Measurements from ENCODE around the gene TBCB.

TBCB gene

DNA sequence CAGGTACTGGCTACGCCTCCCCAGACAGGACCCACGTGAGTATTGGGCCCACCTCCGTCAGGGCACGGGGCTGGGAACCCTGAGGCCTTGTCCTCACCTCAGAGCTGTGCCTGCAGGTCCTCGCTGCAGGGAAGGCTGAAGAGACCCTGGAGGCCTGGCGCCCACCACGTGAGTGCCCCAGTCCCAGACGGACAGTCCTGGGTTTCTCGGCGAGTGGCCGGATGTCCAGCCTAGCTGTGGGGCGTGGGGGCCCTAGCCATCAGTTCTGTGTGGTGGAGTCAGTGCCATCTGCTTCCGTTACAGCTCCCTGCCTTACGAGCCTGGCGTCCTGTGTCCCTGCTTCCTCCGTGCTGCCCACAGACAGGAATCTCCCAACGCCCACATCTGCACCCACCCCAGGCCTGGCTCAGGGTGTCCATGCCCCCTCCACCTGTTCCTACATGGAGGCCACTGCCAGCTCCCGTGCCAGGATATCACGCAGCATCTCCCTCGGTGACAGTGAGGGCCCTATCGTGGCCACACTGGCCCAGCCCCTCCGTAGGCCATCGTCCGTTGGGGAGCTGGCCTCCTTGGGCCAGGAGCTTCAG lies 12.1 kb upstream of the TBCB start:
- Histone ChIP-seq H3K36me3 (ENCODE audit: control insufficient read depth, insufficient read depth, low read length) (peaks cover 61% of the 10 kb centered on the region), H3K27ac (ENCODE audit: low read depth, low read length, severe bottlenecking) (no peak overlapping the region), H3K4me3 (ENCODE audit: extremely low read depth, insufficient read depth, low read length, poor library complexity, severe bottlenecking) (no peak overlapping the region), H3K9me3 (ENCODE audit: control insufficient read depth, low read length) (no peaks in the 10 kb centered on the region), H3K4me1 (ENCODE audit: control insufficient read depth, insufficient read depth, low read length, poor library complexity, severe bottlenecking) (no peaks in the 10 kb centered on the region)
- WGBS, 2 experiments (ENCODE audit: insufficient coverage in 2 of 2), result 94 to 97% methylated on average over 23 to 24 of the region's 24 CpGs

DNA sequence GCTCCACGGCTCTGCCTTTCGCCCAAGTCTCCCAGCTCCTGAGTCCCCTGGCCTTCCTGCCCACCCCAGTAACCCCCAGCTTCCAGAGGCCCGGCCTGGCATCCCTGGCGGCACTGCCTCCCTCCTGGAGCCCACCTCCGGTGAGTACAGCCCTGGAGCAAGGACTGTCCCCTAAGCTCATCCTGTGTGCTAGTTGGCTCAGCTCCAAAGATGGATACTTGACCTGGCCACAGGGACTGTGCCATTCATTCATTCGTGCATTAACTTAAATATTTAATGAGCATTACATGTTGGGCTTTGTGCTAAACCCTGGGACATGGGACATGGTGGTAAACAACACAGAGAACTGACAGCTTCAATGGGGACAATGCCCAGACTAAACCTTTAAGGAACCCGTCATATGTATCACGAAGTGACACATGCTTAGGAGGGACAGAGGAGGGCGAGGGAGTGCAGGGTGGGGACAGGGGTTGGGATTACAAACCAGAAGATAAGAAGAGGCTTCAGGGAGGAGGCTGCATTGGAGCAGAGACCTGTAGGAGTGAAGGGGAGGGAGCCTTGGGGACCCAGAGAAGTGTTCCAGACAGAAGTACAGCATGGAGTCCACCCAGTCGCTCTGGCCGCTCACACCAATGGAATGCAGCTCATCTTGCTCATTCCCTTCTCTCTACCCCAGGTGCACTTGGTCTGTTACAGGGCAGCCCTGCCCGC lies 11.3 kb upstream of the TBCB start:
- H3K4me1 ChIP-seq (ENCODE audit: control insufficient read depth, insufficient read depth, low read length, poor library complexity, severe bottlenecking), result no peaks in the 10 kb centered on the region
- no peak overlapping the region for H3K4me3 ChIP-seq (ENCODE audit: extremely low read depth, insufficient read depth, low read length, poor library complexity, severe bottlenecking)
- H3K27ac ChIP-seq (ENCODE audit: low read depth, low read length, severe bottlenecking), result no peak overlapping the region
- H3K36me3 ChIP-seq (ENCODE audit: control insufficient read depth, insufficient read depth, low read length), result peaks cover 60% of the 10 kb centered on the region
- H3K9me3 ChIP-seq (ENCODE audit: control insufficient read depth, low read length), result no peaks in the 10 kb centered on the region
- 96 to 97% methylated on average over 9 to 11 of the region's 12 CpGs for WGBS, 2 experiments (ENCODE audit: insufficient coverage in 2 of 2)

GRCh38 chr19:36106441-36106840 lies 8.8 kb upstream of the TBCB start:
- WGBS, 2 experiments (ENCODE audit: insufficient coverage in 2 of 2), result 92 to 93% methylated on average over 6 of the region's 6 CpGs
- Histone ChIP-seq H3K4me3 (ENCODE audit: extremely low read depth, insufficient read depth, low read length, poor library complexity, severe bottlenecking) (no peak overlapping the region), H3K36me3 (ENCODE audit: control insufficient read depth, insufficient read depth, low read length) (peaks cover 43% of the 10 kb centered on the region), H3K27ac (ENCODE audit: low read depth, low read length, severe bottlenecking) (no peak overlapping the region), H3K4me1 (ENCODE audit: control insufficient read depth, insufficient read depth, low read length, poor library complexity, severe bottlenecking) (no peaks in the 10 kb centered on the region), H3K9me3 (ENCODE audit: control insufficient read depth, low read length) (no peaks in the 10 kb centered on the region)

GRCh38 chr19:36106991-36107390 lies 8.3 kb upstream of the TBCB start:
- Histone ChIP-seq H3K9me3 (ENCODE audit: control insufficient read depth, low read length) (no peaks in the 10 kb centered on the region), H3K36me3 (ENCODE audit: control insufficient read depth, insufficient read depth, low read length) (peaks cover 46% of the 10 kb centered on the region), H3K4me3 (ENCODE audit: extremely low read depth, insufficient read depth, low read length, poor library complexity, severe bottlenecking) (no peak overlapping the region), H3K27ac (ENCODE audit: low read depth, low read length, severe bottlenecking) (no peak overlapping the region), H3K4me1 (ENCODE audit: control insufficient read depth, insufficient read depth, low read length, poor library complexity, severe bottlenecking) (no peaks in the 10 kb centered on the region)
- WGBS, 2 experiments (ENCODE audit: insufficient coverage in 2 of 2), result 93 to 98% methylated on average over 5 of the region's 5 CpGs

- no peak overlapping the region for H3K27ac ChIP-seq (ENCODE audit: low read depth, low read length, severe bottlenecking)
- H3K4me3 ChIP-seq (ENCODE audit: extremely low read depth, insufficient read depth, low read length, poor library complexity, severe bottlenecking), result no peak overlapping the region
- WGBS, 2 experiments (ENCODE audit: insufficient coverage in 2 of 2), result 95 to 100% methylated on average over 1 to 2 of the region's 3 CpGs
- H3K9me3 ChIP-seq (ENCODE audit: control insufficient read depth, low read length), result no peaks in the 10 kb centered on the region
- H3K4me1 ChIP-seq (ENCODE audit: control insufficient read depth, insufficient read depth, low read length, poor library complexity, severe bottlenecking), result no peaks in the 10 kb centered on the region
- H3K36me3 ChIP-seq (ENCODE audit: control insufficient read depth, insufficient read depth, low read length), result peaks cover 45% of the 10 kb centered on the region
Observed at GRCh38 chr19:36108684-36109083, 6.6 kb upstream of the TBCB start.

DNA sequence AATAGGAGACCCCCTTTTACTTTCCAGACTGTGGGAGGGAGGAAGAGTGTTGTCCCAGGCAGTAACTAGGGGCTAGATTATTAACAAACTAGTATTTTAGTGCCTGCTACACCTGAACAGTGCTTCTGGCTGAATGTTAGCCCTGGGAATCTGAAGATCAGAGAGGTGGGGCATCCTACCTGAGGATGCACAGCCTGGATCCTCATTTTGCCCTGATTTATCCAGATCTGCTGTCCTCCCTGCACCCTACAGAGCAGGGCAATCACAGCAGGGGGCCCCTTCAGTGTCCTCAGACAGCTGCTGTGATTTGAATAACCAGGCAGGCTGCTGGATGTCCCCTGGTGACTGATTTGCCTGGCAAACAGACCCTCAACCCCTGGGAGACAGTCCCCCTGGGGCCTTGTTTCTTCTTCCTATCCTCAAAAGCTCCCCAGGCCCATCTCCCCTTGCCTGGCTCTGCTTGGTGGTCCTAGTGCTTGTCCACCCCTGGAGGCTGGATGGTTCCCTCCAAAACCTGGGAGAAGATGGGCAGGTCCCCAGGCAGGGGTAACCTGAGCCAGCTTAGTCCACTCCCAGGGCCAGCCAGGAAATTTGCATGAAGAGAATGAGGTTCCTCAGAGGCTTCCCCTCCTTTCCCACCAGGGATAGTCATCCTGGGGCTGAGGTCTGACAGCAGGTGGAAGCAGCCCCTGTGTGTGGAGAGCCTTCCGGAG lies 4.6 kb upstream of the TBCB start, which contains the start of gene OVOL3:
OVOL3 (plus strand) TSS at position 657 of the 713 bp plus-strand sequence. CDS start 60 bp downstream, outside the sequence.
- Histone ChIP-seq H3K36me3 (ENCODE audit: control insufficient read depth, insufficient read depth, low read length) (peaks cover 35% of the 10 kb centered on the region), H3K4me3 (ENCODE audit: extremely low read depth, insufficient read depth, low read length, poor library complexity, severe bottlenecking) (no peak within 1 kb of the TSS), H3K9me3 (ENCODE audit: control insufficient read depth, low read length) (no peaks in the 10 kb centered on the region), H3K4me1 (ENCODE audit: control insufficient read depth, insufficient read depth, low read length, poor library complexity, severe bottlenecking) (no peaks in the 10 kb centered on the region), H3K27ac (ENCODE audit: low read depth, low read length, severe bottlenecking) (no peak within 1 kb of the TSS)
- 55% methylated on average over 1 of the region's 1 CpG; no CpG with 5 or more reads in 1 of the 2 experiments for WGBS, 2 experiments (ENCODE audit: insufficient coverage in 2 of 2)

- H3K27ac ChIP-seq (ENCODE audit: low read depth, low read length, severe bottlenecking), result no peak overlapping the region
- 72 to 77% methylated on average over 9 to 10 of the region's 13 CpGs for WGBS, 2 experiments (ENCODE audit: insufficient coverage in 2 of 2)
- H3K4me1 ChIP-seq (ENCODE audit: control insufficient read depth, insufficient read depth, low read length, poor library complexity, severe bottlenecking), result peaks cover 2% of the 10 kb centered on the region
- no peaks in the 10 kb centered on the region for H3K9me3 ChIP-seq (ENCODE audit: control insufficient read depth, low read length)
- no peak overlapping the region for H3K4me3 ChIP-seq (ENCODE audit: extremely low read depth, insufficient read depth, low read length, poor library complexity, severe bottlenecking)
- H3K36me3 ChIP-seq (ENCODE audit: control insufficient read depth, insufficient read depth, low read length), result peaks cover 32% of the 10 kb centered on the region
Observed at GRCh38 chr19:36111200-36111539, 4.1 kb upstream of the TBCB start.

DNA sequence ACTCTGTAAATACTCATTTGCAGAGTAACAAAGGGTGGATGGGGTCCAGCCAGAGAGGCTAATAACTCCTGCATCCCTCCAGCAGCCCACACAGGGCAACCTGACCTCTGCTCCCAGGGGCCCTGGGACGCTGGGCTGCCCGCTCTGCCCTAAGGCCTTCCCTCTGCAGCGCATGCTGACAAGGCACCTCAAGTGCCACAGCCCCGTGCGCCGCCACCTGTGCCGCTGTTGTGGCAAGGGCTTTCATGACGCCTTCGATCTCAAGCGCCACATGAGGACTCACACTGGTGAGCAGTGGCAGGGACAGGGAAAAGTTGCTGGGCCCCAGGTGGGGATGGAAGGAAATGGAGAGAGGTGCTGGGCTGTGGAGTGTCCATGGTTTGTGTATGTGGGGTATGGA lies 2.6 kb upstream of the TBCB start:
- no peak overlapping the region for H3K27ac ChIP-seq (ENCODE audit: low read depth, low read length, severe bottlenecking)
- WGBS, 2 experiments (ENCODE audit: insufficient coverage in 2 of 2), result 96 to 99% methylated on average over 8 to 9 of the region's 10 CpGs
- peaks cover 39% of the 10 kb centered on the region for H3K36me3 ChIP-seq (ENCODE audit: control insufficient read depth, insufficient read depth, low read length)
- no peaks in the 10 kb centered on the region for H3K9me3 ChIP-seq (ENCODE audit: control insufficient read depth, low read length)
- H3K4me1 ChIP-seq (ENCODE audit: control insufficient read depth, insufficient read depth, low read length, poor library complexity, severe bottlenecking), result peaks cover 8% of the 10 kb centered on the region
- H3K4me3 ChIP-seq (ENCODE audit: extremely low read depth, insufficient read depth, low read length, poor library complexity, severe bottlenecking), result no peak overlapping the region

DNA sequence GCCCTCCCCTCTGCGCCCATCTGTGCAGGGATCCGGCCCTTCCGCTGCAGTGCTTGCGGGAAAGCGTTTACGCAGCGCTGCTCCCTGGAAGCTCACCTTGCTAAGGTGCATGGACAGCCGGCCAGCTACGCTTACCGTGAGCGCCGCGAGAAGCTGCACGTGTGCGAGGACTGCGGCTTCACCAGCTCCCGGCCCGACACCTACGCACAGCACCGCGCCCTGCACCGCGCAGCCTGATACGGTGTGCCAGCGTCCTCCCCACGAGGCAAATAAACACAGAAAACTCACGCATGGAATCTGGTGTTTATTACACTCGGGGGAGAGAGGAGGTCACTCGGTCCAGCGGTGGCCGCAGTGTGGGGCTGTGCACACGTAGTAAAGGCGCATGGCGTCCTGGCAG lies 1.8 kb upstream of the TBCB start:
- 96 to 98% methylated on average over 28 to 31 of the region's 34 CpGs for WGBS, 2 experiments (ENCODE audit: insufficient coverage in 2 of 2)
- H3K27ac ChIP-seq (ENCODE audit: low read depth, low read length, severe bottlenecking), result no peak overlapping the region
- H3K9me3 ChIP-seq (ENCODE audit: control insufficient read depth, low read length), result no peaks in the 10 kb centered on the region
- H3K4me3 ChIP-seq (ENCODE audit: extremely low read depth, insufficient read depth, low read length, poor library complexity, severe bottlenecking), result peak overlapping the region; percentile 81
- peaks cover 46% of the 10 kb centered on the region for H3K36me3 ChIP-seq (ENCODE audit: control insufficient read depth, insufficient read depth, low read length)
- H3K4me1 ChIP-seq (ENCODE audit: control insufficient read depth, insufficient read depth, low read length, poor library complexity, severe bottlenecking), result peaks cover 8% of the 10 kb centered on the region

GRCh38 chr19:36113894-36114720 lies 1.2 kb upstream of the TBCB start:
- peak overlapping the region; percentile 81 for H3K4me3 ChIP-seq (ENCODE audit: extremely low read depth, insufficient read depth, low read length, poor library complexity, severe bottlenecking)
- H3K36me3 ChIP-seq (ENCODE audit: control insufficient read depth, insufficient read depth, low read length), result peaks cover 53% of the 10 kb centered on the region
- peak overlapping the region; percentile 74 for H3K27ac ChIP-seq (ENCODE audit: low read depth, low read length, severe bottlenecking)
- no peaks in the 10 kb centered on the region for H3K9me3 ChIP-seq (ENCODE audit: control insufficient read depth, low read length)
- WGBS, 2 experiments (ENCODE audit: insufficient coverage in 2 of 2), result 11 to 18% methylated on average over 28 to 33 of the region's 48 CpGs
- H3K4me1 ChIP-seq (ENCODE audit: control insufficient read depth, insufficient read depth, low read length, poor library complexity, severe bottlenecking), result peaks cover 8% of the 10 kb centered on the region
